Dermis blood vessel endothelial cell (primary cell): ENCODE results near the gene MRPL4. TPM values are rescaled to one million over a fixed set of nuclear protein-coding genes. Genes with fewer than 3 reads are reported as not detected.
"Not testable (repeated sequence)": the region's sequence is repeated elsewhere in the genome, so short reads cannot be mapped to it uniquely, and the experiment has no call there.

Experiments used
- DNase-seq: peaks from one replicate; pipeline ENCODE4 v3.0.0; 2010
- total RNA-seq: library from RNA; depleted of rRNA; stranded (reverse); fragments of >200 nt; gene quantifications from 2 replicates; pipeline ENCODE4 v1.2.3, GENCODE V29; 2014

The MRPL4 gene
- total RNA-seq, 1 donor from 2014 or later, result 19.9 TPM

DNA sequence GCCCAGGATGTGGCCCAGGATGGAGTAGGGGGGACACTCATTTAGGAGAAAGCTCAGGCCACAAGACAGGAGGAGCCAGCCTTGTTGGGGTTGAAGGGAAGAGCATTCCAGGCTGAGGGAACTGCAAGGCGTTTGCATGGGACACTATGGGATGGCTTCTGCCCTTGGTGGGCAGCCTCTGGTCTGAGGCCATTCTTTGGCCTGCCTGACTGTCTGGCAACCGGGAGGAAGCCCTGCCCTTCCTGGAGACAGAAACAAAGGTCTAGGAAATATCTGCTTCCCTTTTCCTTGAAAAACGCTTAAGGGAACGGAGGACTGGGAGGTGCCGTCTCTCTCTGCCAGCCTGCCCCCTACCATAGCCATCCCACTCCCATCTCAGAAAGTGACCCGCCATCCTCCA is 16.1 kb downstream of the MRPL4 start:
- DNase-seq, result peak; percentile 77

DNA sequence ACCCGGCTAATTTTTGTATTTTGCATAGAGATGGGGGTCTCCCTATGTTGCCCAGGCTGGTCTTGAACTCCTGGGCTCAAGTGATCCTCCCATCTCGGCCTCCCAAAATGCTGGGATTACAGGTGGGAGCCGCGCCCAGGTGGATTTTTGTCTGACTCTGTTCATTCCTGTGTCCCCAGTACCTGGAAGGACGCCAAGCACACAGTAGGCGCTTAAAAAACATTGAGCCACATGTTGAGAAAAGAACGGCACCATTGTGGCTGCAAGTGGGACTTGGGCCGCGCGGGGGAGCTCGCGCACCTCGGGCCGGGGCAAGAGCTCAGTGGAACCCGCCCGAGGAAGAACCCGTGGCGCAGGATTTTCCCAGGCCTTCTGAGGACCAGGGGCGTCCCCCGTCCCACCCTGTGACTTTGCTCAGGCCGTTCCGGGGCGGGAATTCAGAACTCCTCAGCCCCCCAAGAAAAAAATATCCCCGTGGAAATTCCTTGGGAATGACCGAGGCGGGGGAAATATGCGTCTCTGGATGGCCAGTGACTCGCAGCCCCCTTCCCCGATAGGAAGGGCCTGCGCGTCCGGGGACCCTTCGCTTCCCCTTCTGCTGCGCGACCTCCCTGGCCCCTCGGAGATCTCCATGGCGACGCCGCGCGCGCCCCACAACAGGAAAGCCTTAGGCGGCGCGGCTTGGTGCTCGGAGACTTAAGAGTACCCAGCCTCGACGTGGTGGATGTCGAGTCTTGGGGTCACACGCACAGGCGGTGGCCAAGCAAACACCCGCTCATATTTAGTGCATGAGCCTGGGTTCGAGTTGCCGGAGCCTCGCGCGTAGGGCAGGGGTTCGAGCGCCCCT is 17.5 kb downstream of the MRPL4 start:
- DNase-seq, result peak; percentile 95

DNA sequence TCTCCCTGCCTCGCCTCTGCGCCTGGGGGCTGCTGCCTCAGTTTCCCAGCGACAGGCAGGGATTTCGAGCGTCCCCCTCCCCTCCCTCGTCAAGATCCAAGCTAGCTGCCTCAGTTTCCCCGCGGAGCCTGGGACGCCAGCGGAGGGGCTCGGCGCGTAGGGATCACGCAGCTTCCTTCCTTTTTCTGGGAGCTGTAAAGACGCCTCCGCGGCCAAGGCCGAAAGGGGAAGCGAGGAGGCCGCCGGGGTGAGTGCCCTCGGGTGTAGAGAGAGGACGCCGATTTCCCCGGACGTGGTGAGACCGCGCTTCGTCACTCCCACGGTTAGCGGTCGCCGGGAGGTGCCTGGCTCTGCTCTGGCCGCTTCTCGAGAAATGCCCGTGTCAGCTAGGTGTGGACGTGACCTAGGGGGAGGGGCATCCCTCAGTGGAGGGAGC is 18.2 kb downstream of the MRPL4 start:
- peak; percentile 55 for DNase-seq

DNA sequence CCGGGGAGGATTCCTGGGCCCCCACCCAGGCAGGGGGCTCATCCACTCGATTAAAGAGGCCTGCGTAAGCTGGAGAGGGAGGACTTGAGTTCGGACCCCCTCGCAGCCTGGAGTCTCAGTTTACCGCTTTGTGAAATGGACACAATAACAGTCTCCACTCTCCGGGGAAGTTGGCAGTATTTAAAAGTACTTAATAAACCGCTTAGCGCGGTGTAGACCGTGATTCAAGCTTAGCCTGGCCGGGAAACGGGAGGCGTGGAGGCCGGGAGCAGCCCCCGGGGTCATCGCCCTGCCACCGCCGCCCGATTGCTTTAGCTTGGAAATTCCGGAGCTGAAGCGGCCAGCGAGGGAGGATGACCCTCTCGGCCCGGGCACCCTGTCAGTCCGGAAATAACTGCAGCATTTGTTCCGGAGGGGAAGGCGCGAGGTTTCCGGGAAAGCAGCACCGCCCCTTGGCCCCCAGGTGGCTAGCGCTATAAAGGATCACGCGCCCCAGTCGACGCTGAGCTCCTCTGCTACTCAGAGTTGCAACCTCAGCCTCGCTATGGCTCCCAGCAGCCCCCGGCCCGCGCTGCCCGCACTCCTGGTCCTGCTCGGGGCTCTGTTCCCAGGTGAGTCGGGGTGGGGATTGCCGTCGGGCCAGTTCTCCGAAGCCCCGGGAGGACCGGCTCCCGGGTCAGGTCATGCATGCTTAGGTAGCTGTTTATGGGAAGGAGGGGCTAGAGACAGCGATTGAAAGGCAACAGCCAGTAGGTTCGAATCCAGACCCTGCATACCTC is 18.8 kb downstream of the MRPL4 start, which contains the start of gene ICAM1:
Gene ICAM1 (plus strand): TSS at position 505 of the 779 bp plus-strand sequence. CDS start 40 bp downstream, at position 545.
- DNase-seq, result peak; percentile 97

DNA sequence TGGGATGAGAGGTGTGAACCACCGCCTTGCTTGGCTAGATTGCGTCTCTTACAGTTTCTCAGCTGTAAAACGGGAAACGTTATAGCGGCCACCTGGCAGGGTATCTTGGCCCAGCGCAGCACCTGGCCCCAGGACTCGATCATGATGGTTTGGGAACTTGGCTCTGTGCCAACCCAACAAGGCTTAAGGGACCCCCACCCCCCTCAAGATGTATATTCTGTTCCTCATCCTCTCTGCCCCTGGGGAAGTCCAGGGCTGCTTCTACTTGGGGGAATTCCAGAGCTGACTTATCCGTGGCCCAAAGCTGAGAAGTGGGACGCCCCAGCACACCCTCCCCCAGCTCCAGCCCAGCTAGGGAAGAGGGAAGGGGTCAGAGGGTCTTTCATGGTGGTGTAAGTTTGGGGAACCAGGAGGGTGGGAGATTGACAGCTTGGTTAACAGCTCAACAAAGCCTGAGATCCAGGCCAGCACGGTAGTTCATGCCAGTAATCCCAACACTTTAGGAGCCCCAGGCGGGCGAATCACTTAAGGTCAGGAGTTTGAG is 19.6 kb downstream of the MRPL4 start:
- DNase-seq, result peak; percentile 56

DNA sequence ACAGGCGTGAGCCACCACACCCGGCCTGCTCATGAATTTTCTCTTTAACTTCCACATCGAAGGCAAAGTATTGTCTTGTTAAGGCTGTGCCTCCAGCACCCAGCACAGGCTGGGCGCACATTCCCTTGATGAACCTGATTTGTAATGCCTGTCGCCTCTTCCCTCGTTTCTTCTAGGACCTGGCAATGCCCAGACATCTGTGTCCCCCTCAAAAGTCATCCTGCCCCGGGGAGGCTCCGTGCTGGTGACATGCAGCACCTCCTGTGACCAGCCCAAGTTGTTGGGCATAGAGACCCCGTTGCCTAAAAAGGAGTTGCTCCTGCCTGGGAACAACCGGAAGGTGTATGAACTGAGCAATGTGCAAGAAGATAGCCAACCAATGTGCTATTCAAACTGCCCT is 22.6 kb downstream of the MRPL4 start:
- no peak for DNase-seq

DNA sequence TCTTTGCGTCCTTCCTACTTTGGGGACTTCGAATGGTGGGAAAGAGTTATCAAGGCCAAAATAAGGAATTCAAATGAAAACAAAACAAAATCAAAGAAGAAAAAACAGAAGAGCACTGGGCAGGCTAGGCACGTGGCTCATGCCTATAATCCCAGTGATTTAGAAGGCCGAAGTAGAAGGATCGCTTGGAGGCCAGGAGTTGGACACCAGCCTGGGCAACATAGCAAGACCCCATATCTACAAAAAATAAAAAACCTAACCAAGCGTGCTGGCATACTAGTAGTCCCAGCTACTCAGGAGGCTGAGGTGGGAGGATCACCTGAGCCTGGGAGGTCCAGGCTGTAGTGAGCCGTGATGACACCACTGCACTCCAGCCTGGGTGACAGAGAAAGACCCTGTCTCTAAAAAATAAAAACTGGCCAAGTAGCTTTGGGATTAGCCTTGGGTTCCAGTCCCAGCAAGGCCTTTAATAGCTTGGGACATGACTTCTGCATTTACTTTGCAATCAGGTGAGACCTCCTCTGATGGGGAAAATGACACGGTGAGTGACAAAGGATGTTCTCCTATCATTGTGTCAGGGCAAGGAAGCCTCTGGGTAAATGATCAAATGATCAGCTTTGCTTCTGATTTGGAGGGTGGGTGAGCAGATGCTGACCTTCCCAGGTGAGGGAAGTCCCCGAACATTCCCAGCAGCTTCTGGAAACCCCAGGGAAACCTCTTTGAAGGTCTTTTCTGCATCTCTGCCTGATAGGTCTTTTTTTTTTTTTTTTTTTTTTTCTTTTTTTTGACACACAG is 26.0 kb downstream of the MRPL4 start:
- DNase-seq, result no peak

DNA sequence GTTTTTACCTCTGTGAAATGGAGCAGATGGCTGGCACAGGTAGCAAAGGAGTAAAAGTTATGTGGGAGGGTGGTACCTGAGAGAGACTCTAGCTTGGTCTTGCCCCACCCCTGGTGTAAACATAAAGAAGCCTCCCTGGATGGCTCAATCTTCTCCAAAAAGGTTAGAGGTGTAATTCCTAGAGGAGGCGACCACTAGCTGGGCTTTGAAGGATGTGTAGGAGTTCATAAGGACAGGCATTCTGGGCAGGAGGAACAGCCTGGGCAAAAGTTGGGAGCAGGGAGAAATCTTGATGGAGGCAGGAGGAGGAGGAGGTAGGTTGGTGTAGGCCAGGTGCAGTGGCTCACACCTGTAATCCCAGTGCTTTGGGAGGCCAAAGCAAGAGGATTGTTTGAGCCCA is 26.9 kb downstream of the MRPL4 start:
- no peak for DNase-seq

DNA sequence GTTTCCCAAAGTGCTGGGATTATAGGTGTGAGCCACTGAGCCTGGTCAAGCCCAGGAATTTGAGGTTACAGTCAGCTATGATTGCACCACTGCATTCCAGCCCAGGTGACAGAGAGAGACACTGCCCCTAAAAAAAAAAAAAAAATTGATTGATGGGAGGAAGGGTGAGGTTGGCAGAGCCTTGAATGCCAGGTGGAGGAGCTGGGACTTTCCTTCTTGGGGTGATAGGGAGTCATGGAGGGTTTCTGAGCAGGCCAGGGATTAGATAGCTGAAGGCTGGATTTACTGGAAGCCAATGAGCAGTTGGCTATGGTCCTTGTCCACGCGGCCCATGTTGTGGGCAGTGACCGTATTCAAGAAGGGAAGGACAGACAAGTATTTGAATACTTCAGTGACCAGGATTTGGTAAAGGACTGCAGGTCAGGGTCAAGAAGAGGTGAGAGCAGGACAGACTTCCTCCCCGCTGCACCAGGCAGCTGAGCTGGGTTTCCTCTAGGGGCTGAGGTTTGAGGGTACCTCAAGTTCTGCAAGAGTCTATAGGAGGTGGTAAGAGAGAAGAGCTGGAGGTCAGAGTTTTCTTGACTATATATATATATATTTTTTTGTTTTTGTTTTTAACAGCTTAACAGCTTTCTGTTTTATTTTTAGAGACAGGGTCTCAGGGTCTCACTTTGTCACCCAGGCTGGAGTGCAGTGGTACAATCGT is 27.9 kb downstream of the MRPL4 start:
- no peak for DNase-seq

DNA sequence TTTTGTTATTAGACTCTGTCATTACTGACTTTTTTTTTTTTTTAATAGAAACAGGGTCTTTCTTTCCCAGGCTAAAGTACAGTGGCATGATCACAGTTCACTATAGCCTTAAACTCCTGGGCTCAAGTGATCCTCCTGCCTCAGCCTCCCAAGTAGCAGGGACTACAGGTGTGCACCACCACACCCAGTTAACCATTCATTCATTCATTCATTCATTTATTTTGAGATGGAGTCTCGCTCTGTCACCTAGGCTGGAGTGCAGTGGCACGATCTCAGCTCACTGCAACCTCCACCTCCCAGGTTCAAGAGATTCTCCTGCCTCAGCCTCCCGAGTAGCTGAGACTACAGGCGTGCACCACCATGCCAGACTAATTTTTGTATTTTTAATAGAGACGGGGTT is 30.0 kb downstream of the MRPL4 start:
- DNase-seq, result not testable (repeated sequence)

DNA sequence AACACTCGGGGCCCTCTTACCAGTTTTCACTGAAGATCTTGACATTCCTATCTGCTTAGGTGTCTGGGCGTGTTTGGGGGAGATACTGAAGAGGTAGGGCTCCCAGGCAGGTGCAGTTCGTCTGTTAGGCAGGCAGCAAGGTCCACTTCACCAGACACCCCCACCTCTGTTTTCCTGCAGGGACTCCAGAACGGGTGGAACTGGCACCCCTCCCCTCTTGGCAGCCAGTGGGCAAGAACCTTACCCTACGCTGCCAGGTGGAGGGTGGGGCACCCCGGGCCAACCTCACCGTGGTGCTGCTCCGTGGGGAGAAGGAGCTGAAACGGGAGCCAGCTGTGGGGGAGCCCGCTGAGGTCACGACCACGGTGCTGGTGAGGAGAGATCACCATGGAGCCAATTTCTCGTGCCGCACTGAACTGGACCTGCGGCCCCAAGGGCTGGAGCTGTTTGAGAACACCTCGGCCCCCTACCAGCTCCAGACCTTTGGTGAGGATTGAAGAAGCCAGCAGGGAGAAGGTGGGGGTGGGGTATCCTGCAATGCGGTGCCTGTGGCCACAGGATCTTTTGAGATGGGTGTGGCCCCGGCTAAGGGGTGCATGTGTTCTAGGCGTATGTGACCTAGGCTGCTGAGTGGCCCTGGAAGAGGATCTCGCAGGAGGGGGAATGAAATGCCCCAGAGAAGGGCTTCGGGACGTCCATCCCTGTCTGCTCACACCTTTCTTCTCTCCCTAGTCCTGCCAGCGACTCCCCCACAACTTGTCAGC is 31.5 kb downstream of the MRPL4 start:
- no peak for DNase-seq

DNA sequence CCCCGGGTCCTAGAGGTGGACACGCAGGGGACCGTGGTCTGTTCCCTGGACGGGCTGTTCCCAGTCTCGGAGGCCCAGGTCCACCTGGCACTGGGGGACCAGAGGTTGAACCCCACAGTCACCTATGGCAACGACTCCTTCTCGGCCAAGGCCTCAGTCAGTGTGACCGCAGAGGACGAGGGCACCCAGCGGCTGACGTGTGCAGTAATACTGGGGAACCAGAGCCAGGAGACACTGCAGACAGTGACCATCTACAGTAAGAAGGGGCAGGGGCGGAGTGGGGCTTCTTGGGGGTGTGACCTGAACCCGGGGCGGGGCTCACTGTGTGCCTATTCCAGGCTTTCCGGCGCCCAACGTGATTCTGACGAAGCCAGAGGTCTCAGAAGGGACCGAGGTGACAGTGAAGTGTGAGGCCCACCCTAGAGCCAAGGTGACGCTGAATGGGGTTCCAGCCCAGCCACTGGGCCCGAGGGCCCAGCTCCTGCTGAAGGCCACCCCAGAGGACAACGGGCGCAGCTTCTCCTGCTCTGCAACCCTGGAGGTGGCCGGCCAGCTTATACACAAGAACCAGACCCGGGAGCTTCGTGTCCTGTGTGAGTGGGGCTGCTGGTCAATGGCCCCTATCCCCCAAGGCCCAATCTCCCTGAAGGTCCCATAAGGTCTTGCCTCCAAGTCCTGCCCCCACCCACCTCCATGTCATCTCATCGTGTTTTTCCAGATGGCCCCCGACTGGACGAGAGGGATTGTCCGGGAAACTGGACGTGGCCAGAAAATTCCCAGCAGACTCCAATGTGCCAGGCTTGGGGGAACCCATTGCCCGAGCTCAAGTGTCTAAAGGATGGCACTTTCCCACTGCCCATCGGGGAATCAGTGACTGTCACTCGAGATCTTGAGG is 32.3 kb downstream of the MRPL4 start:
- DNase-seq, result no peak

DNA sequence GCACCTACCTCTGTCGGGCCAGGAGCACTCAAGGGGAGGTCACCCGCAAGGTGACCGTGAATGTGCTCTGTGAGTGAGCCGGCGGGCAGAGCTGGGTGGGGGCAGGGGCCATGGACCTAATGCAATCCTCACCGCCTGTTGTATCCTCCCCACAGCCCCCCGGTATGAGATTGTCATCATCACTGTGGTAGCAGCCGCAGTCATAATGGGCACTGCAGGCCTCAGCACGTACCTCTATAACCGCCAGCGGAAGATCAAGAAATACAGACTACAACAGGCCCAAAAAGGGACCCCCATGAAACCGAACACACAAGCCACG is 32.9 kb downstream of the MRPL4 start:
- no peak for DNase-seq

DNA sequence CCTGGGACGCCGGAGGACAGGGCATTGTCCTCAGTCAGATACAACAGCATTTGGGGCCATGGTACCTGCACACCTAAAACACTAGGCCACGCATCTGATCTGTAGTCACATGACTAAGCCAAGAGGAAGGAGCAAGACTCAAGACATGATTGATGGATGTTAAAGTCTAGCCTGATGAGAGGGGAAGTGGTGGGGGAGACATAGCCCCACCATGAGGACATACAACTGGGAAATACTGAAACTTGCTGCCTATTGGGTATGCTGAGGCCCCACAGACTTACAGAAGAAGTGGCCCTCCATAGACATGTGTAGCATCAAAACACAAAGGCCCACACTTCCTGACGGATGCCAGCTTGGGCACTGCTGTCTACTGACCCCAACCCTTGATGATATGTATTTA is 33.4 kb downstream of the MRPL4 start:
- DNase-seq, result no peak

DNA sequence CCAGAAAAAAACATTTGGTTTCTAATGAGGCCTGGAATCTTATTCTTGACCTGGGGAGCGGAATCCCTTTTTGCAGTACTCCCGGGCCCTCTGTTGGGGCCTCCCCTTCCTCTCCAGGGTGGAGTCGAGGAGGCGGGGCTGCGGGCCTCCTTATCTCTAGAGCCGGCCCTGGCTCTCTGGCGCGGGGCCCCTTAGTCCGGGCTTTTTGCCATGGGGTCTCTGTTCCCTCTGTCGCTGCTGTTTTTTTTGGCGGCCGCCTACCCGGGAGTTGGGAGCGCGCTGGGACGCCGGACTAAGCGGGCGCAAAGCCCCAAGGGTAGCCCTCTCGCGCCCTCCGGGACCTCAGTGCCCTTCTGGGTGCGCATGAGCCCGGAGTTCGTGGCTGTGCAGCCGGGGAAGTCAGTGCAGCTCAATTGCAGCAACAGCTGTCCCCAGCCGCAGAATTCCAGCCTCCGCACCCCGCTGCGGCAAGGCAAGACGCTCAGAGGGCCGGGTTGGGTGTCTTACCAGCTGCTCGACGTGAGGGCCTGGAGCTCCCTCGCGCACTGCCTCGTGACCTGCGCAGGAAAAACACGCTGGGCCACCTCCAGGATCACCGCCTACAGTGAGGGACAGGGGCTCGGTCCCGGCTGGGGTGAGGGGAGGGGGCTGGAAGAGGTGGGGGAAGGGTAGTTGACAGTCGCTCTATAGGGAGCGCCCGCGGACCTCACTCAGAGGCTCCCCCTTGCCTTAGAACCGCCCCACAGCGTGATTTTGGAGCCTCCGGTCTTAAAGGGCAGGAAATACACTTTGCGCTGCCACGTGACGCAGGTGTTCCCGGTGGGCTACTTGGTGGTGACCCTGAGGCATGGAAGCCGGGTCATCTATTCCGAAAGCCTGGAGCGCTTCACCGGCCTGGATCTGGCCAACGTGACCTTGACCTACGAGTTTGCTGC is 35.1 kb downstream of the MRPL4 start, which contains the start of gene ICAM4:
Gene ICAM4 (plus strand): TSS at position 153 of the 935 bp plus-strand sequence. CDS start 58 bp downstream, at position 211.
- DNase-seq, result peak; percentile 47

DNA sequence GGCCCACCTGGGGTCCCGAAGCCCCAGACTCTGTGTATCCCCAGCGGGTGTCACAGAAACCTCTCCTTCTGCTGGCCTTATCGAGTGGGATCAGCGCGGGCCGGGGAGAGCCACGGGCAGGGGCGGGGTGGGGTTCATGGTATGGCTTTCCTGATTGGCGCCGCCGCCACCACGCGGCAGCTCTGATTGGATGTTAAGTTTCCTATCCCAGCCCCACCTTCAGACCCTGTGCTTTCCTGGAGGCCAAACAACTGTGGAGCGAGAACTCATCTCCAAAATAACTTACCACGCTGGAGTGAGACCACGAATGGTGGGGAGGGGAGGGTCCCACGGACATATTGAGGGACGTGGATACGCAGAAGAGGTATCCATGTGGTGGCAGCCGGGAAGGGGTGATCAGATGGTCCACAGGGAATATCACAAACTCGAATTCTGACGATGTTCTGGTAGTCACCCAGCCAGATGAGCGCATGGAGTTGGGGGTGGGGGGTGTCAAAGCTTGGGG is 36.7 kb downstream of the MRPL4 start:
- DNase-seq, result peak; percentile 61

DNA sequence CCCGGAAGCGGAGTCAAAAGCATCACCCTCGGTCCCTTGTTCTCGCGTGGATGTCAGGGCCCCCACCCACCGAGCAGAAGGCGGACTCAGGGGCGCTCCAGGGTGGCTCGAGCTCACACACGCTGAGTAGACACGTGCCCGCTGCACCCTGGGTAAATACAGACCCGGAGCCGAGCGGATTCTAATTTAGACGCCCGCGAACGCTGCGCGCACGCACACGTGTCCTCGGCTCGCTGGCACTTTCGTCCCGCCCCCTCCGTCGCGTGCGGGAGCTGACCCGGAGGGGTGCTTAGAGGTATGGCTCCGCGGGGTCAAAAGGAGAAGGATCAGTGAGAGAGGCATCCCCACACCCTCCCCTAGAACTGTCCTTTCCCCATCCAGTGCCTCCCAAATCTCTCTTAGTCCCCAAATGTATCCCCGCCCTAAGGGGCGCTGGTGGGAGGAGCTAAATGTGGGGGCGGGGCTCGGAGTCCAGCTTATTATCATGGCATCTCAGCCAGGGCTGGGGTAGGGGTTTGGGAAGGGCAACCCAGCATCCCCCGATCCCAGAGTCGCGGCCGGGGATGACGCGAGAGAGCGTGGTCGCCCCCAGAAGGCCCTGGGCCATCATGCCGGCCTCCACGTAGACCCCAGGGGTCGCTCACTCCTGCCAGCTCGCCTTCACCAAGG is 37.3 kb downstream of the MRPL4 start:
- peak; percentile 45 for DNase-seq

DNA sequence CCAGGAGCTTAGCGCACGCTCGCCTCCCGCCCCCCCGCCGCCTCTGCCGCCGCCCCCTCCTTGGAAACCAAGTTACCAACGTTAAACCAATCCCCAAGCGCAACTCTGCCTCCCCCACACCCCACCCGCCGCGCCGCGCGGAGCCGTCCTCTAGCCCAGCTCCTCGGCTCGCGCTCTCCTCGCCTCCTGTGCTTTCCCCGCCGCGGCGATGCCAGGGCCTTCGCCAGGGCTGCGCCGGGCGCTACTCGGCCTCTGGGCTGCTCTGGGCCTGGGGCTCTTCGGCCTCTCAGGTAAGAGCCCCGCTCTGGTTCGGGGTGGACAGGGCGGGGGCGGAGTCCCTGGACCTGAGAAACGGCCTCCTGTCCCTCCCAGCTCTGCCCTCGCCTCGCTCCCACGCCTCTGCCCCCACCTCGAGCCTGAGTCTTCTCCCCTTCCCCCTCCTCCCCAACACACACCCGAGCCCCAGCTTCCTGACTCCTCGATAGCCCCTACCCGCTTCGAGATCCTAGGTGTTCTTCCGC is 37.9 kb downstream of the MRPL4 start, which contains the start of gene ICAM5:
Gene ICAM5 (plus strand): TSS at position 117 of the 521 bp plus-strand sequence. CDS start 92 bp downstream, at position 209.
- no peak for DNase-seq
